HG03442 (cell line): ENCODE results near the gene TIGD3.

Experiments used
- ATAC-seq: cut with Tn5 transposase; IDR thresholded peaks from one replicate; pipeline ENCODE4 v1.9.1; 2021; ENCODE audit warnings: mild to moderate bottlenecking, moderate library complexity; ENCODE audit not compliant: unreplicated experiment

TIGD3 gene

DNA sequence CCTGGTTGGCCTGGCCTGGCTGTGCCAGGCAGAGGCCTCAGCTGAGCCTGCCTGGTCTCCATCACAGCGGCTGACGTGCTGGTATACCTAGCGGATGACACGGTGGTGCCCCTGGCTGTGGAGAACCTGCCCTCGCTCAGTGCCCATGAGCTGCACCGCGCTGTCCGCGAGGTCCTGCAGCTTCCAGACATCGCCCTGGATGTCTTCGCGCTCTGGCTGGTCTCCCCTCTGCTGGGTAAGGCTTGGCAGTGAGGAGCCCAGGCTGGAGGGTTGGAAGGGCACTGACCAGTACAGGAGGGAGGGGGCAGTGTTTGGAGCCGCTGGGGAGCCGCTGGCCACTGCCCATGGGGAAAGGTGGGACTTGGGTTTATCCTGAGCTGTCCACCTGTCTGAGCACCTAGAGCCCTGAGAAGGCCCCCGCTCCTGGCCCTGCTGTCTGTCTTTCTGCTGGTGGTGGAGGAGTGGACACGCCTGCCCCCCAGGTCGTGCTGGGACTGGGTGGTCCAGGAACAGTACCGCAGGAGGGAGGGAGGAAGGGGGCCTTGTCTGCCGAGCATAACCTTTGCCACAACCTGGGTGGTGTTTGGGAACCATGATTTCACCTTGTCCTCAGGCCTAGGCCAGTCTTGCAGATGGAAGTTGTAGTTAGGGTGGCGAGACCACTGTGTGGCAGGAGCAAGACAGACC lies 34.9 kb downstream of the TIGD3 start:
- no peak for ATAC-seq

DNA sequence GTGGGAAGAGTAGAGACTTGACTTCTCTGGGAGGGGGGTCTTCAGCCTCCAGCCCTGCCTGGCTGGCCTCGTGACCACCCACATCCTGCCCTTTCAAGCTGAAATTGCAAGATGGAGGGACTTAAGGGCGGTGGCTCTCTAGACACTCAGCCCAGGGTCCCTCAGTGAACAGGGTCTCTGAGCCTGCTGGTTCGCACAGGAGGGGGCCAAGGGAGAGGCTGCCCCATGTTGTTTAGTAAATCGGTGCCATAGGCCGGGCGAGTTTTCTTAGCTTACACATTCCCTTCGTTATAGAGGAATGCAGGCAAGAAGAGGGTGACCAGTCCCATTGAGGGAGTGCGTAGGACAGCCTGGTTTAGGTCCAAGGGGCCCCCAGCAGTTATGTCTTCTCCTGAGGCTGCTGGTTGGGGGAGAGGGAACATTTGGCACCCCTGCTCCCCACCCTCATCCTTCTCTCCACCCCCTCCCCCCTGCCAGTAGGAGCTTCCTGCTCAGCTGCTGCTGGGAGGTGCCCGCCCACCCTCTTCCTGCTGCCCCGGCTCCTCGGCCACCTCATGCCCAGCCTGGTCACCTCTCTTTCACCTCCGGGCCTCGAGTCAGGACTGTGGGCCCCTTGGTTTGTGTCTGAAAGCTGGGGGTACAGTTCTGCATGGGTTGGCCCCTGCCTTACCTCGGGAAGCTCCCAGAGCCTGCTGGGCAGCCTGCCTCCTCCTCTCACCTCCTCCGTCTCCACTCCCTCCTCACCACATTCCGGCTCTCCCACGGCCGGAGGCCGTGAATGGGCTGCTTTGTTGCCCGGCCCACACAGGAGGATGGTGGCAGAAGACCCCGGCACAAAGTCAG lies 35.8 kb downstream of the TIGD3 start:
- ATAC-seq: no peak

DNA sequence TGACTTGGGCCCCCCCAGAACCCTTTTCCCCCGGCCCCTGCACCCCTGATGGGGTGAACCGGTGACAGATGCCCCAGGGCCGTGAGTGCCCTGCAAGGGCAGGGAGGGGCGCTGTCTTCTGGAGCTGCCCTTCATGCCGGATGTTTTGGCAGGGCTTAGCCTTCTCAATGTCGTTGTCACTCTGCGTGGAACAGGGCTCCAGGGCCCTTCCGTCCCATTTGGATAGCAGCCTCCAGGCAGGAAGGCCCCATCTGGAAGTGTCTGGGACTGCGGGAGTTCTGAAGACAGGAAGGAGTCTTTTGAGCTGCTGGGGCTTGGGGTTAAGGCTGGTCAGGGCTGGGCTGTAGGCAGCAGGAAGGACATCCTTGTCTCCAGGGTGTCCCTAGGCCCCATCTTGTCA lies 36.4 kb downstream of the TIGD3 start:
- ATAC-seq: no peak

DNA sequence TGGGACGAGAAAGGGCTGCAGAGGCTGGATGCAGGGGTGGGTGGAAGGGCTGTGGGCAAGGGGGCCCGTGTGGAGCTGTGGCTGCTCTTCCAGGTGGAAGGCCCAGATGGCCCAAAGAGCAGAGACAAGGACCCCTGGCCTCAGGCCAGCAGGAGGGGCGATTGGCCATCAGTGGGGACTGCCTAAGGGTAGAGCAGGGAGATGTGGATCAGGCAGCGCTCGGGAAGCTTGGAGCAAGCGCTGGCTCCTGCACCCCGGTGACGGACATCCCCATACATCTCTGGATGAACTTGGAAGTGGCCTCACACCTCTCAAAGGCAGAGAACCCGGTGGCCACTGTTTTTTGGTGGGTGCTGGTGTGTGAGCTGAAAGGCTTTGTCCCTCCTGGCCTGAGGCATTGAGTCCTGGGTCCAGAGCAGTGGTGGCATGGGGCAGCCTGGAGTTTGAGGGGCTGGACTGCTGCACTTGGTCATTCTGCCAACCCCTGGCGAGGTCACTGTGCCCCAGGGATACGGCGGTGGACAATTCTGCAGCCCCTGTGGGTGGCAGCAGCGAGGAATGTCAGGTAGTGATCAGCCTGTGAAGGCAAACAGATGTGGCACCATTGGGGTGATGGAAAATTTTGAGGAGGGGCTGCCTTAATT lies 37.8 kb downstream of the TIGD3 start:
- no peak for ATAC-seq

DNA sequence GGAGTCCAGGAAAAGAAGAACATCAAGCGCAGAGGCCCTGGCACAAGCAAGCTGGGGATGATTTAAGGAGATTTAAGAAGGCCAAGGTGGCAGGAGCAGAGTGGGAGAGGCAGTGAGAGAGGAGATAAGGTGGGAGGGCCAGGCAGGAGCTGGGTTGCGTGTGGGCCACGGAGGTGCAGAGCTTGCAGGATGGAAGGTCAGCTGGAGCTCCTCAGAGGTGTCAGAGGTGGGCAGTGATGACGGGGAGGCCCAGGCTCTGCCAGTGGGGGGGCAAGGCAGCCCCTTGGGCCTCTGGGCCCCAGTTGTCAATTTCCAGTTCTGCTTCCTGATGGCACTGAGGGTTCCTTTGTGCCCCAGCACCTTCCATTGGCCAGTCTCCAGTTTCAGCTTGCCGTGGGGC lies 38.3 kb downstream of the TIGD3 start:
- no peak for ATAC-seq

DNA sequence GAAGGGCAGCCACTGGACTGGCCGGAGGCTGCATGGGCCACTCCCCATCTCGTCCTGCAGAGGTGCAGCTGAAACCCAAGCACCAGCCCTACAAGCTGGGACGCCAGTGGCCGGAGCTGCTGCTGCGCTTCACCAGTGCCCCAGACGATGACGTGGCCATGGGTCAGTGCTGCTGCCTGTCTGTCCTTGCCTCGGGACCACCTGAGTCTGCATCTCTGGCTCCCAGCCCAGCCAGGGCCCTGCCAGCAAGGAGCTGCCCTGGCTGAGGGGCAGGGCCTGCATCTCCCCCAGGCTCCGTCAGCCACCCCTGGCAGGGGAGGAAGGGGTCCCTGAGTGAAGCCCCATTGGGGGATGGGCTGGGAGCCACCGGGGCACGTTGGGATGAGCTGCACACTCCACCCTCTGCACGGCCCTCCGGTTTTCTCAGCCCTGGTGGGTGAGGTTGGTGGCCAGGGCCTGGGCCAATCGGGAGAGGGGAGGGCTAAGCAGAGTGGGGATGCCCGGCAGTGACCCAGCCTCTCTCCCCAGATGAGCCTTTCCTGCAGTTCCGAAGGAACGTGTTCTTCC lies 39.0 kb downstream of the TIGD3 start:
- no peak for ATAC-seq

DNA sequence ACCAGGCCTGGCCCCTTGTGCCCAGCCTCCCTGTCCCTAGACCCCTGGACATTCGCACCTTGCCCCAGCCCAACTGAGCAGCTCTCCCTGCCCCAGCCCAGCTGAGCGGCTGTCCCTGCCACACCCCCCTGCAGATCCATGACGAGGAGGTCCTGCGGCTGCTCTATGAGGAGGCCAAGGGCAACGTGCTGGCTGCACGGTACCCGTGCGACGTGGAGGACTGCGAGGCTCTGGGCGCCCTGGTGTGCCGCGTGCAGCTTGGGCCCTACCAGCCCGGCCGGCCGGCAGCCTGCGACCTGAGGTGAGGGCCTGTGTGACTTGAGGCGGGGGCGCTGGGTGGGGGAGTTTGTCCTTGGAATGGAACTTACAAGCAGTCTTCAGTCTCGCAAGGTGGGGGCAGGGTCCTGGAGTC lies 39.6 kb downstream of the TIGD3 start:
- no peak for ATAC-seq

DNA sequence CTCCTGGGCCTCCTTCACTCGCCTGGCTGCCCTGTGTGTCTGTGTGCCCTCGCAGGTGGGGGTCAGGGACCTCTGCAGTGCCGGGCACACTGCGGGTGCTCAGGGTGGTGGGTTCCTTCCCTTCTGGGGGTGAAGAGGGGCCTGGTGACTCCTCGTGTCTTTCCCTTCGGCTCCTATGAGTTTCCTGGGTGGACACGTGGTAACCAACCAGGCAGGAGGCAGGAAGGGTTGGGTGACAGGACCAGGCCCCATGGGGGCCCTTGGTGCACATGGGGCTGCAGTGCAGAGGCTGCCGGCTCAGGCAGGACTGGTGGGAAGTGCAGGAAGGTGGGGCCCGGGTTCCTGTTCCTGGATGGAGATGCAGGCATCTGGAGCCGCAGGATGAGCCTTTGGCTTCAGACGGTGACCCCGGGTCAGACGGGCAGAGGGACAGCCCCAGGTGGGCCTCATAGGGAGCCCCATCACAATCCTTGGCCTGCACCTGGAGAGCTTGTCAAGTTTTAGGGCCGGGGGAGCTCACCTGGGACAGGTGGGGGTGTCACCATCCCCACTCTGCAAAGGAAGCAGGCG lies 41.5 kb downstream of the TIGD3 start:
- no peak for ATAC-seq

- no peak for ATAC-seq
Measured at GRCh38 chr11:65396769-65397745, 42.5 kb downstream of the TIGD3 start.

DNA sequence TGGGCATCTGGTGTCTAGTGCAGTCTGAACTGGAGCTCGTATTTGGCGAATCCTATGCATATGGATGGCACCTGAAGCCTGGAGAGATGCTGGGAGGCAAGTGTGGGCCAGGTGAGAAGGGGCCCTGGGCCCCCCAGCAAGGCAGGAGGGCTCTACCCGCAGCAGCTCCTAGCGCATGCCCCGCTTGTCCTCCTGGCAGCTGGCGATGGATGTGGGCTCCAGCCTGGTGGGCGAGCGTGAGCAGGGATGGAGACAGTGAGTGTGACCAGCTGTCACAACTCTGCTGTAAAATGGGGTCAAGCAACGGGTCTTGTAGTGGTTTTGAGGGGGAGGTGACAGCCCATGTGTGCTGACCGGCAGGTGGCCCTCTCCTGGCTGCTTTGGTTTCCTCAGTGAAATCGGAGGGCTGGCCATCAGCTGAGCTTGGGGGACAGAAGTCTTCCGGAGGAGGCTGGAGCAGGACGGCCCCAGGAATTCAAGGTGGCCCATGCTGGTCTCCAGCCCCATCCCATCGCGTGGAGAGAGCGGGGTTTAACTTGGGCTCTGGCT lies 43.9 kb downstream of the TIGD3 start:
- ATAC-seq: no peak

GRCh38 chr11:65399249-65399648 lies 44.7 kb downstream of the TIGD3 start:
- ATAC-seq: no peak

DNA sequence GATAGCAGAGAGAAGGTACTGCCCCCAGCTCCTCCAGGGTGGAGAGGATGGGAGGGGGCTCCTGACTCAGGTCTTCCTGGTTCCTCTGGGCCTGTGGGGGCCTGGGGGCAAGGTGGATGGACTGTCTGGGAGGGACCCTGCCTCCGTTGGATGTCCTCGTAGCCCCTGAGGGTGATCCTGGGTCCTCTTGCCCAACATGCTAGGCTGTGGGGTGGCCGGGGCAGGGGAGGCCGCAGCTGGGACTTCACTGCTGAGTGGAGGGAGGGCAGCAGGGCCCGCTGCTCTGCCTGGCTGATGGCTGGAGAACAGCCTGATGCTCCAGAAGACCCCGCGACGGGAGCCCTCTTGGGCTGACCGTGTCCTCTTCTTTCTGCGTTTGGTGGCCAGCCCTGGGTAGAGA lies 45.3 kb downstream of the TIGD3 start:
- ATAC-seq: no peak

GRCh38 chr11:65400307-65401072 lies 45.9 kb downstream of the TIGD3 start:
- no peak for ATAC-seq

DNA sequence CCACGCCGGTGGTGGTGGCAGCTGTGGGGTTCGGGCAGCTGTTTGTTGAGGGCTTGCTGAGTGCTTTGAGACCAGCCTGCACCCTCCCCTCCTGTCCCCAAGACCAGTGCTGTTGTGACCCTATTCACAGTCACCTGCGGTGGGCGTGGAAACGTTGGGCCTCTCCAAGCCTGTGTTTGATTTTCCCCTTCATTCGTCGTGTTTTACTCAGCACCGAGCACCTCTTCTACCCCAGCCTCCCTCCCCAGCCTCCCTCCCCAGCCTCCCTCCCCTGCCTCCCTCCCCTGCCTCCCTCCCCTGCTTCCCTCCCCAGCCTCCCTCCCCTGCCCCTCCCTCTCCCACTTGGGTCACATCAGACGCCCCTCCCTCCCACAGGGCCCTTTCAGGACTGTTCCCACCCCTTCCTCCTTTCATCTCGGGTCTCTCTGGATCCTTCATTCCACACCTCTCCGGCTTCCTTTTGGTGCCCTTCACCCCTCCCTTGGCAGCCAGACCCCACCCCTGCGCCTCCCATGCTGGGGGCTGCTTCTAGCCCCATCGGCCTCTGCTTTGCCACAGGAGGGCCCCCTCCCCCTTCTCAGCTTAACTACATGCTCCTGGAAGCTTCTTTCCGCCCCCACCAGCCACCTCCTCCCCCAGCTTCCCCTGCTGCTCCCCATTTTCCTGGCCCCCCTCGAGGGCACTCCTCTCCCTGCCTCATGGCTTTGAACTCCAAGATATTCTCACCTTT lies 46.7 kb downstream of the TIGD3 start:
- ATAC-seq: no peak

- no peak for ATAC-seq
Measured at GRCh38 chr11:65401803-65402248, 47.3 kb downstream of the TIGD3 start.

DNA sequence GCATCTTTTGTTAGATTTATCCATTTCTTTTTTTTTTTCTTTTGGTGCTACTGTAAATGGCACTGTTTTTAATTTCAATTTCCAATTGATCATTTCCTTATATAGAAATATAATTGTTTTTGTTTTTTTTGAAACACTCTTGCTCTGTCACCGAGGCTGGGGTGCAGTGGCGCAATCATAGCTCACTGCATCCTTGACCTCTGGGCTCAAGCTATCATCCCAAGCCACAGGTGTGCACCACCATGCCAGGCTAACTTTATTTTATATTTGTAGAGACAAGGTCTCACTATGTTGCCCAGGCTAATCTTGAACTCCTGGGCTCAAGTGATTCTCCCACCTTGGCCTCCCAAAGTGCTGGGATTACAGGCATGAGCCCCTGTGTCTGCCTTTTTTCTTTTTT lies 48.2 kb downstream of the TIGD3 start:
- ATAC-seq: no peak

DNA sequence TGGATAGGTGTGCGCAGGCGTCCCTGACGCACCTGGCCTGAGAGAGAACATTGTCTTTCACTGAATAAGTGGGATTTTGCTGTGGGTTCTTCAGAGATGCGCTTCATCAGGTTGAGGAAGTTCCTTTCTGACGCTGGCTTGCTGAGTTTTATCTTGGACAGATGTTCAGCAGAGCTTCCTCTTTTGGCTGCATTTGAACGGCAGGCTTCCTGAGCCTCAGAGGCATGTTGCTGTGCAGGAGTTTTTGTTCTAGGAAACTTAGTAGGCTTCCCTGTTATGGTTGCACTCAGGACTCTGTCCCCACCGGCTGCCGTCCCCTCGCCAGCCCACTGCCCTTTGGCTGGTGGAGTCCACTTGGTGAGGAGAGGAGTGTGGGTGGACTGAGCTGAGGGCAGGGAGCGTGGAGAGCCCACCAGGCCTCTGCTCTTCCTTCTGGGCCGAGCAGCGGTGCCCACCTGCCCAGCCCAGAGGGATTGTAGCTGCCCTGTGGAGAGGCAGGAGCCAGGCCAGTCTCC lies 49.1 kb downstream of the TIGD3 start:
- no peak for ATAC-seq

GRCh38 chr11:65404210-65404609 lies 49.7 kb downstream of the TIGD3 start:
- no peak for ATAC-seq
